A549 (cell line): ENCODE results near the gene PDE7B. TPM values are rescaled to one million over a fixed set of nuclear protein-coding genes. Genes with fewer than 3 reads are reported as not detected.
A peak's percentile ranks its signal among the peaks of the same experiment; 100 is the strongest.

Experiments used
- ATAC-seq, 2 experiments: fragments of 200-7000 bp in 1 of 2; fragments of >200 bp in 1 of 2; cut with Nextera tagmentation in 1 of 2; cut with Tn5 transposase in 1 of 2; 3 replicates each; pipeline versions ENCODE4 v1.8.0 to v1.9.1; 2018 to 2020; ENCODE audit warnings: mild to moderate bottlenecking in 1 of 2, moderate library complexity in 1 of 2
- CTCF ChIA-PET: fragments of 300-600 bp; sonication (Branson Sonifier 250); formaldehyde crosslinking; extraction: SDS; loops from one replicate; lab custom pipeline; 2021; ENCODE audit warnings: antibody characterized with exemption, inconsistent platforms; lab: Yijun Ruan, JAX
- POLR2A ChIA-PET: fragments of 350-600 bp; formaldehyde crosslinking; extraction: SDS; loops from one replicate; lab custom pipeline; 2021; ENCODE audit warnings: antibody characterized with exemption, inconsistent platforms; lab: Yijun Ruan, JAX
- DNase-seq, 2 experiments: peaks; one replicate each; pipeline versions ENCODE4 v3.0.0 to v3.0.0-alpha.2; 2011 to 2016; ENCODE audit warnings: low read depth in 1 of 2, low spot score in 1 of 2
- FAIRE-seq: peaks from 2 replicates; lab custom pipeline; 2011; peaks lifted over from hg19 to GRCh38; lab: Jason Lieb, UNC
- H3K27ac ChIP-seq, 2 experiments: fragments of >200 bp; sonication (Bioruptor Twin); formaldehyde crosslinking; 3 replicates each; pipeline ENCODE4 v1.5.1; 2016 to 2017
- H3K4me1 ChIP-seq: fragments of >200 bp; sonication (Bioruptor Twin); formaldehyde crosslinking; 3 replicates; pipeline ENCODE4 v1.6.1; 2016
- H3K4me2 ChIP-seq: fragments of >200 bp; sonication (Bioruptor Twin); formaldehyde crosslinking; 3 replicates; pipeline ENCODE4 v1.6.1; 2016
- H3K4me3 ChIP-seq: fragments of >200 bp; sonication (Bioruptor Twin); formaldehyde crosslinking; 3 replicates; pipeline ENCODE4 v1.5.1; 2016
- H3K9me3 ChIP-seq: fragments of >200 bp; sonication (Bioruptor Twin); formaldehyde crosslinking; 3 replicates; pipeline ENCODE4 v1.6.1; 2016
- BHLHE40 ChIP-seq: IDR thresholded peaks from 2 replicates; pipeline ENCODE4 v1.6.1; 2012; ENCODE audit warnings: low read depth, low read length, inconsistent platforms
- CBX2 ChIP-seq: fragments of 200-600 bp; sonication (generic); IDR thresholded peaks from 2 replicates; pipeline ENCODE4 v1.6.1; 2016; ENCODE audit warnings: low read depth, mild to moderate bottlenecking, borderline replicate concordance
- CEBPB ChIP-seq, 2 experiments: fragments of >200 bp in 1 of 2; sonication (Bioruptor Twin) in 1 of 2; formaldehyde crosslinking in 1 of 2; IDR thresholded peaks; 2 replicates each; pipeline ENCODE4 v1.6.1; 2012 to 2016
- EHMT2 ChIP-seq: fragments of 200-600 bp; sonication (generic); IDR thresholded peaks from 2 replicates; pipeline ENCODE4 v1.6.1; 2016; ENCODE audit warnings: antibody characterized with exemption, low read depth, mild to moderate bottlenecking, moderate library complexity
- EP300 ChIP-seq, 2 experiments: fragments of >200 bp; sonication (Bioruptor Twin); formaldehyde crosslinking; IDR thresholded peaks; 2 replicates in 1 of 2; 3 replicates in 1 of 2; pipeline ENCODE4 v1.6.1; 2016 to 2017
- HDAC2 ChIP-seq: fragments of 200-600 bp; sonication (generic); IDR thresholded peaks from 2 replicates; pipeline ENCODE4 v1.6.1; 2016
- HES2 ChIP-seq: fragments of >200 bp; sonication (Bioruptor Twin); formaldehyde crosslinking; IDR thresholded peaks from 2 replicates; pipeline ENCODE4 v1.6.1; 2016
- HEYL ChIP-seq: fragments of 250-450 bp; sonication (Bioruptor Pico); IDR thresholded peaks from 2 replicates; pipeline ENCODE4 v1.8.0; 2021; ENCODE audit warnings: mild to moderate bottlenecking, moderate library complexity
- JUNB ChIP-seq: fragments of >200 bp; sonication (Bioruptor Twin); formaldehyde crosslinking; IDR thresholded peaks from 2 replicates; pipeline ENCODE4 v1.6.1; 2016
- KDM1A ChIP-seq: fragments of 200-600 bp; sonication (generic); IDR thresholded peaks from 2 replicates; pipeline ENCODE4 v1.6.1; 2016; ENCODE audit warnings: low read depth, mild to moderate bottlenecking
- MAX ChIP-seq: IDR thresholded peaks from 2 replicates; pipeline ENCODE4 v1.6.1; 2012
- MAZ ChIP-seq: fragments of 150-350 bp; IDR thresholded peaks from 2 replicates; pipeline ENCODE4 v1.6.1; 2014; ENCODE audit warnings: antibody characterized with exemption, low read depth, low read length, borderline replicate concordance
- MYC ChIP-seq: IDR thresholded peaks from 2 replicates; pipeline ENCODE4 v1.6.1; 2012; ENCODE audit warnings: mild to moderate bottlenecking, inconsistent platforms, low read length, improper control_type of control experiment, borderline replicate concordance
- NPAS2 ChIP-seq: fragments of 250-450 bp; sonication (Bioruptor Pico); IDR thresholded peaks from 2 replicates; pipeline ENCODE4 v1.8.0; 2022; ENCODE audit warnings: mild to moderate bottlenecking, moderate library complexity, borderline replicate concordance
- PBX3 ChIP-seq: IDR thresholded peaks from 2 replicates; pipeline ENCODE4 v1.6.1; 2012
- USF2 ChIP-seq: fragments of 450-650 bp; IDR thresholded peaks from 2 replicates; pipeline ENCODE4 v1.6.1; 2014; ENCODE audit warnings: antibody characterized with exemption
- ZFP36 ChIP-seq: fragments of 450-650 bp; IDR thresholded peaks from 2 replicates; pipeline ENCODE4 v1.6.1; 2014; ENCODE audit warnings: borderline replicate concordance; ENCODE audit not compliant: partially characterized antibody
- ZSCAN20 ChIP-seq: fragments of 250-450 bp; sonication (Bioruptor Pico); IDR thresholded peaks from 2 replicates; pipeline ENCODE4 v1.8.0; 2022; ENCODE audit warnings: mild to moderate bottlenecking, moderate library complexity
- WGBS: methylation state at CpG from one replicate; pipeline ENCODE4 v1.1.6; 2017; ENCODE audit errors: missing lambda C conversion rate; 5-methylcytosine and 5-hydroxymethylcytosine counted together
- polyA plus RNA-seq, 4 experiments: library from polyadenylated mRNA; depleted of rRNA in 3 of 4; stranded (reverse); fragments of >200 nt; fragmentation: RNase III in 1 of 4; extraction: RNeasy Plus Mini Kit Qiagen cat#74134 plus additional on column Dnase treatment in 1 of 4; gene quantifications; 2 replicates in 3 of 4; 3 replicates in 1 of 4; pipeline ENCODE4 v1.2.3, GENCODE V29; 2011 to 2017

PDE7B gene
- polyA plus RNA-seq, 2 of the 4 experiments (the other 2 are of a cell fraction), result 6.6 to 13.8 TPM

- ATAC-seq (no peak), FAIRE-seq (no peak), DNase-seq (no peak)
- CTCF ChIA-PET, result no interaction called here
- no peak for TF ChIP-seq USF2
- TF ChIP-seq KDM1A, result no peak
- TF ChIP-seq PBX3, result no peak
- TF ChIP-seq ZSCAN20 (CRISPR knock-in tag), result no peak
- no peak for TF ChIP-seq CBX2
- peak in 1 of 2 experiments; percentile 34; a peak in 1 of 4 replicates for TF ChIP-seq CEBPB (IDR thresholded peaks at IDR 0.05)
- TF ChIP-seq HES2, result no peak
- TF ChIP-seq JUNB, result no peak
- no peaks in the 10 kb centered on the region for H3K9me3 ChIP-seq
- 73% methylated on average over 3 of the region's 3 CpGs for WGBS
- H3K4me2 ChIP-seq, result 0 out of 3 replicates have a peak overlapping the region, but pooled peaks have one; percentile 27
- no peak overlapping the region for H3K4me3 ChIP-seq
- H3K27ac ChIP-seq, result peak overlapping the region in 1 of 2 experiments; percentile 50; a peak in 3 of 6 replicates
- H3K4me1 ChIP-seq, result peaks cover 34% of the 10 kb centered on the region
- POLR2A ChIA-PET, result no interaction called here
These were observed 214.5 kb downstream of the PDE7B start for GRCh38 chr6:136066005-136066404.

GRCh38 chr6:136067731-136068341, 216.3 kb downstream of the PDE7B start:
- DNase-seq (no peak), FAIRE-seq (no peak), ATAC-seq (no peak)
- POLR2A ChIA-PET, result no interaction called here
- CTCF ChIA-PET, result no interaction called here
- 75% methylated on average over 10 of the region's 10 CpGs for WGBS
- Histone ChIP-seq H3K4me3 (no peak overlapping the region), H3K4me1 (peaks cover 29% of the 10 kb centered on the region), H3K27ac (peak overlapping the region in 1 of 2 experiments; percentile 78; a peak in 3 of 6 replicates), H3K4me2 (peak overlapping the region; percentile 18; the same call in 1 of the 3 replicates), H3K9me3 (no peaks in the 10 kb centered on the region)
- TF ChIP-seq MYC, result no peak
- no peak for TF ChIP-seq MAZ
- no peak for TF ChIP-seq EP300 (IDR thresholded peaks at IDR 0.05)
- TF ChIP-seq ZFP36, result no peak
- no peak for TF ChIP-seq HEYL (CRISPR knock-in tag)
- TF ChIP-seq HES2, result no peak
- no peak for TF ChIP-seq HDAC2

- no peak; a peak in 1 of 6 replicates for ATAC-seq
- POLR2A ChIA-PET, result no interaction called here
- peak in 1 of 2 experiments; percentile 4 for DNase-seq
- CTCF ChIA-PET, result no interaction called here
- Histone ChIP-seq H3K4me1 (peaks cover 29% of the 10 kb centered on the region), H3K27ac (peak overlapping the region; percentile 42 to 78; a peak in 3 of 6 replicates), H3K9me3 (no peaks in the 10 kb centered on the region), H3K4me2 (peak overlapping the region; percentile 48), H3K4me3 (no peak overlapping the region)
- WGBS, result 15% methylated on average over 2 of the region's 2 CpGs
- no peak for FAIRE-seq
- no peak for TF ChIP-seq EHMT2
- TF ChIP-seq PBX3, result no peak
- peak; percentile 52 for TF ChIP-seq MAX
- 0 out of 2 replicates have a peak, but pooled peaks have one; percentile 18 for TF ChIP-seq BHLHE40
- TF ChIP-seq CEBPB (IDR thresholded peaks at IDR 0.05), result no peak
- TF ChIP-seq NPAS2 (CRISPR knock-in tag), result no peak
These were observed 217.6 kb downstream of the PDE7B start for GRCh38 chr6:136069119-136069518.
